Breast epithelium (tissue), 4 donors: ENCODE measurements around the gene IL1RL2. TPM values are rescaled to one million over a fixed set of nuclear protein-coding genes. Genes with fewer than 3 reads are reported as not detected.
A peak's percentile ranks its signal among the peaks of the same experiment; 100 is the strongest.

ENCODE experiments used
- DNase-seq, 2 donors: peaks; one replicate each; pipeline ENCODE4 v3.0.0-alpha.2; 2019; ENCODE audit warnings: low spot score in 2 of 2
- H3K27ac ChIP-seq, 2 donors: fragments of 200-600 bp; sonication (generic) in 1 of 2; one replicate each; pipeline ENCODE4 v1.5.1; 2016 to 2019; ENCODE audit warnings: mild to moderate bottlenecking in 1 of 2
- H3K27me3 ChIP-seq, 2 donors: fragments of 200-600 bp; sonication (generic) in 1 of 2; one replicate each; pipeline versions ENCODE4 v1.5.1 to v1.6.0; 2017 to 2019; ENCODE audit warnings: control low read depth in 1 of 2, mild to moderate bottlenecking in 1 of 2
- H3K36me3 ChIP-seq: fragments of 200-600 bp; one replicate; pipeline ENCODE4 v1.5.1; 2019
- H3K4me1 ChIP-seq, 2 donors: fragments of 200-600 bp; sonication (generic); one replicate each; pipeline ENCODE4 v1.5.1; 2016 to 2019; ENCODE audit warnings: control low read depth in 1 of 2
- H3K4me3 ChIP-seq, 3 donors: fragments of 200-600 bp; sonication (generic); 1 replicate in 2 of 3; 2 replicates in 1 of 3; pipeline ENCODE4 v1.5.1; 2016 to 2019; ENCODE audit warnings: mild to moderate bottlenecking in 3 of 3, moderate library complexity in 2 of 3
- H3K9me3 ChIP-seq, 2 donors: fragments of 200-600 bp; sonication (generic) in 1 of 2; one replicate each; pipeline ENCODE4 v1.5.1; 2016 to 2019; ENCODE audit warnings: control low read depth in 1 of 2
- CTCF ChIP-seq, 3 donors: fragments of 450-650 bp; IDR thresholded peaks; one replicate each; pipeline ENCODE4 v1.5.1; 2016 to 2017; ENCODE audit warnings: antibody characterized with exemption in 3 of 3, mild to moderate bottlenecking in 3 of 3, moderate library complexity in 3 of 3
- POLR2A ChIP-seq: fragments of 450-650 bp; IDR thresholded peaks from one replicate; pipeline ENCODE4 v1.6.1; 2016; ENCODE audit warnings: antibody characterized with exemption, mild to moderate bottlenecking, moderate library complexity
- POLR2AphosphoS5 ChIP-seq, 3 donors: sonication (generic); formaldehyde crosslinking; IDR thresholded peaks; one replicate each; pipeline ENCODE4 v1.6.1; 2017; ENCODE audit warnings: antibody characterized with exemption in 3 of 3
- intact Hi-C: fragments of 100-400 bp; cut with DNase I; formaldehyde crosslinking; loops from one replicate; pipeline ENCODE4 v1.15.1; 2023; ENCODE audit warnings: low total_unique reads
- total RNA-seq, 3 donors: library from RNA; depleted of rRNA; stranded (reverse); fragments of >200 nt; gene quantifications; one replicate each; pipeline ENCODE4 v1.1.0, GENCODE V29; 2016

IL1RL2 gene
- total RNA-seq, 3 donors from 2014 or later, result 1.9 to 5.9 (median 2.3) TPM

GRCh38 chr2:102236132-102236531 lies 49.3 kb downstream of the IL1RL2 start:
- Histone ChIP-seq H3K9me3 (no peaks in the 10 kb centered on the region), H3K4me1 (no peaks in the 10 kb centered on the region), H3K27me3 (no peaks in the 10 kb centered on the region), H3K36me3 (no peaks in the 10 kb centered on the region), H3K4me3 (no peak overlapping the region), H3K27ac (no peak overlapping the region)
- intact Hi-C loops, result loop anchor here (10.0 kb wide), 1 partner anchor 221 kb away; no protein-coding TSS in a partner anchor
- DNase-seq, result no peak
- TF ChIP-seq POLR2AphosphoS5 (IDR thresholded peaks at IDR 0.05) (no peak), POLR2A (no peak), CTCF (IDR thresholded peaks at IDR 0.05) (no peak)

GRCh38 chr2:102237176-102237575 lies 50.4 kb downstream of the IL1RL2 start:
- intact Hi-C loops, result loop anchor here (10.0 kb wide), 1 partner anchor 222 kb away; no protein-coding TSS in a partner anchor
- Histone ChIP-seq H3K36me3 (no peaks in the 10 kb centered on the region), H3K27me3 (no peaks in the 10 kb centered on the region), H3K27ac (no peak overlapping the region), H3K4me1 (no peaks in the 10 kb centered on the region), H3K9me3 (no peaks in the 10 kb centered on the region), H3K4me3 (no peak overlapping the region)
- TF ChIP-seq POLR2A (no peak), CTCF (IDR thresholded peaks at IDR 0.05) (no peak), POLR2AphosphoS5 (IDR thresholded peaks at IDR 0.05) (no peak)
- DNase-seq, result no peak

- no peaks in the 10 kb centered on the region for H3K36me3 ChIP-seq
- H3K27me3 ChIP-seq, result no peaks in the 10 kb centered on the region
- intact Hi-C loops, result loop anchor here (10.0 kb wide), 1 partner anchor 223 kb away; no protein-coding TSS in a partner anchor
- no peaks in the 10 kb centered on the region for H3K9me3 ChIP-seq
- H3K27ac ChIP-seq, result peak overlapping the region in 1 of 2 donors; percentile 20
- H3K4me1 ChIP-seq, result no peaks in the 10 kb centered on the region
- H3K4me3 ChIP-seq, result no peak overlapping the region
- TF ChIP-seq POLR2A (no peak), POLR2AphosphoS5 (IDR thresholded peaks at IDR 0.05) (no peak)
- no peak for DNase-seq
Observed at GRCh38 chr2:102238039-102238756, 51.4 kb downstream of the IL1RL2 start.

GRCh38 chr2:102238778-102239177 lies 52.0 kb downstream of the IL1RL2 start:
- Histone ChIP-seq H3K36me3 (no peaks in the 10 kb centered on the region), H3K9me3 (no peaks in the 10 kb centered on the region), H3K4me1 (no peaks in the 10 kb centered on the region), H3K27me3 (no peaks in the 10 kb centered on the region), H3K4me3 (no peak overlapping the region), H3K27ac (peak overlapping the region; percentile 20 to 33)
- intact Hi-C loops, result loop anchor here (10.0 kb wide), 1 partner anchor 224 kb away; no protein-coding TSS in a partner anchor
- no peak for TF ChIP-seq CTCF (IDR thresholded peaks at IDR 0.05)
- no peak for TF ChIP-seq POLR2A
- TF ChIP-seq POLR2AphosphoS5 (IDR thresholded peaks at IDR 0.05), result no peak
- DNase-seq, result no peak

GRCh38 chr2:102239344-102239743 lies 52.5 kb downstream of the IL1RL2 start:
- no peak for TF ChIP-seq CTCF (IDR thresholded peaks at IDR 0.05)
- no peak for TF ChIP-seq POLR2A
- TF ChIP-seq POLR2AphosphoS5 (IDR thresholded peaks at IDR 0.05), result no peak
- Histone ChIP-seq H3K9me3 (no peaks in the 10 kb centered on the region), H3K4me3 (no peak overlapping the region), H3K27me3 (no peaks in the 10 kb centered on the region), H3K36me3 (no peaks in the 10 kb centered on the region), H3K4me1 (no peaks in the 10 kb centered on the region), H3K27ac (peak overlapping the region; percentile 20 to 33)
- intact Hi-C loops, result loop anchor here (10.0 kb wide), 1 partner anchor 225 kb away; no protein-coding TSS in a partner anchor
- no peak for DNase-seq
